ENCODE data around the gene PDE4A. TPM values are rescaled to one million over a fixed set of nuclear protein-coding genes. Genes with fewer than 3 reads are reported as not detected.

PDE4A gene
- total and polyA plus RNA-seq, 2 of the 8 experiments (the other 6 are each of a cell fraction or from before 2014, with no cell fraction given) = 2.0 to 4.4 TPM

DNA sequence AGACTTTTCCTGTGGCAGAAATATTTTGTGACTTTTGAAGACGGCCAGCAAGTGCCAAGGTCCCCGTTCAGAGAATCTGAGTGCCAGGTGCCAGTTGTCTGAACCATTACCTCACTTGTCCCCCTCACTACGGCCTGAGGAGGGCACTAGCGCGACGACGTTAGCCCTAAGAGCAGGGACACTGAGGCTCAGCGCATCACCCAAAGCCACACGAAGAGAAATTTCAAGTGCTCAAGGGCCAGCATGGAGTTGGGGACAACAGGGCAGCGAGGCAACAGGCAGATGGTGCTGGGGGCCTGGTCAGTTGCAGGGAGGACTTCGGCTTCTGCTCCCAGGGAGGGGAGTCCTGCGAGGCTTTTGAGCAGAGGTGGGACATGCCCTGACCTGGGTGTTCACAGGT lies 30.5 kb upstream of the PDE4A start:
- Histone ChIP-seq H3K4me1 (replicated peaks in 1 of 4; ENCODE audit: control insufficient read depth in 3 of 4, insufficient read depth in 4 of 4, low read length in 3 of 4) (peaks cover 0 to 3% (median 0%) of the 10 kb centered on the region in 4 experiments; a peak in 1 of 7 replicates), H3K14ac (ENCODE audit: insufficient read length) (no peak overlapping the region), H3K9ac (replicated peaks in 1 of 4; ENCODE audit: extremely low read depth in 1 of 4, low read depth in 3 of 4, low read length in 3 of 4) (no peak overlapping the region), H3K56ac (replicated peaks; ENCODE audit: insufficient read length, low read depth, low read length) (no peak overlapping the region), H2BK12ac (ENCODE audit: low read depth, low read length) (no peak overlapping the region), H2AFZ (ENCODE audit: low read length) (no peak overlapping the region), H3K36me3 (ENCODE audit: control insufficient read depth in 2 of 4, insufficient read depth in 4 of 4, low read length in 3 of 4) (peaks cover 0 to 29% (median 14%) of the 10 kb centered on the region in 4 experiments; a peak in 7 of 8 replicates), H4K91ac (replicated peaks; ENCODE audit: insufficient read length, low read length) (no peak overlapping the region), H3K18ac (ENCODE audit: extremely low read depth, low read length) (no peak overlapping the region), H4K5ac (ENCODE audit: insufficient read length, low read depth, low read length) (no peak overlapping the region), H3K23ac (ENCODE audit: insufficient read length) (no peak overlapping the region), H2AK5ac (ENCODE audit: low read depth, low read length) (no peak overlapping the region), H3K79me2 (ENCODE audit: control insufficient read depth in 1 of 2, insufficient read depth in 2 of 2, low read length in 2 of 2) (no peaks in the 10 kb centered on the region), H3K4me2 (ENCODE audit: insufficient read depth in 1 of 2, low read depth in 2 of 2, low read length in 2 of 2) (no peak overlapping the region), H4K20me1 (replicated peaks in 1 of 2; ENCODE audit: control insufficient read depth in 1 of 2, insufficient read depth in 2 of 2, low read length in 2 of 2) (peaks cover 0 to 6% of the 10 kb centered on the region in 2 experiments), H2BK20ac (ENCODE audit: low read length) (no peak overlapping the region), H2BK15ac (ENCODE audit: low read length) (no peak overlapping the region), H2BK5ac (ENCODE audit: low read depth, low read length) (no peak overlapping the region), H3K27ac (ENCODE audit: low read depth, low read length) (no peak overlapping the region), H3K79me1 (ENCODE audit: low read depth, low read length) (no peaks in the 10 kb centered on the region), H3K4ac (replicated peaks; ENCODE audit: insufficient read length, low read depth, low read length) (no peak overlapping the region), H4K8ac (ENCODE audit: extremely low read depth, insufficient read depth, low read length) (peak overlapping the region; percentile 54), H3K4me3 (ENCODE audit: extremely low read depth in 1 of 4, insufficient read depth in 2 of 4, low read depth in 3 of 4, low read length in 4 of 4) (no peak overlapping the region), H3K23me2 (ENCODE audit: low read depth, low read length) (no peaks in the 10 kb centered on the region), H3K27me3 (replicated peaks in 1 of 4; ENCODE audit: control insufficient read depth in 3 of 4, extremely low read depth in 1 of 4, insufficient read depth in 3 of 4, low read length in 3 of 4) (no peaks in the 10 kb centered on the region), H3K9me3 (ENCODE audit: insufficient read depth in 2 of 2, low read depth in 1 of 2, low read length in 1 of 2) (no peaks in the 10 kb centered on the region), H2BK120ac (replicated peaks; ENCODE audit: low read depth, low read length) (no peak overlapping the region)
- 73% methylated on average over 12 of the region's 12 CpGs; no CpG with 5 or more reads in 1 of the 2 experiments for WGBS, 2 experiments (ENCODE audit: extremely low coverage in 1 of 2, insufficient coverage in 1 of 2, insufficient read length in 1 of 2, insufficient replicate concordance in 2 of 2, low coverage in 1 of 2, low lambda C conversion rate in 2 of 2, missing lambda C conversion rate in 1 of 2)
- peak; percentile 58 to 76 (median 74) for TF ChIP-seq CTCF (IDR thresholded peaks at IDR 0.05; ENCODE audit: control extremely low read depth in 1 of 3, insufficient read depth in 1 of 3, low read depth in 1 of 3, low read length in 3 of 3)
- no peak for TF ChIP-seq HDAC2 (IDR thresholded peaks at IDR 0.05; ENCODE audit: borderline replicate concordance in 1 of 2, low read depth in 2 of 2, low read length in 2 of 2)
- peak; percentile 18 to 26; a peak in 2 of 4 replicates for TF ChIP-seq RAD21 (IDR thresholded peaks at IDR 0.05 in 1 of 2, conservative IDR thresholded peaks at IDR 0.05 in 1 of 2; ENCODE audit: low read depth in 2 of 2, low read length in 2 of 2)
- peak; percentile 76; the same call in 1 of the 2 replicates for TF ChIP-seq ATF2 (IDR thresholded peaks at IDR 0.05; ENCODE audit: low read length)
- 0 out of 2 replicates have a peak, but pooled peaks have one; percentile 19 for TF ChIP-seq JUND (IDR thresholded peaks at IDR 0.05; ENCODE audit: low read length)
- DNase-seq (ENCODE audit: low read depth in 1 of 2, low spot score in 2 of 2) (peak in 1 of 2 experiments; percentile 66), FAIRE-seq (peak; percentile 52)
- ChIA-PET POLR2A (ENCODE audit: partially characterized antibody) (interaction anchor here (1.8 to 3.9 kb wide), 2 partner anchors 16 to 119 kb away, joined by 5 to 28 read pairs; partner anchors contain the start of gene ICAM1), CTCF (ENCODE audit: partially characterized antibody) (interaction anchor here (0.6 to 6.0 kb wide), 22 partner anchors 8 to 259 kb away, joined by 3 to 122 read pairs (median 8); partner anchors contain the start of genes ICAM1 and ICAM5)

All from H1 (cell line).